LoVo (cell line): Measurements from ENCODE around the gene FBXO48.

ENCODE experiments used
- DNase-seq: peaks from one replicate; pipeline ENCODE4 v3.0.0-alpha.2; 2016; ENCODE audit warnings: low spot score

FBXO48 gene

DNA sequence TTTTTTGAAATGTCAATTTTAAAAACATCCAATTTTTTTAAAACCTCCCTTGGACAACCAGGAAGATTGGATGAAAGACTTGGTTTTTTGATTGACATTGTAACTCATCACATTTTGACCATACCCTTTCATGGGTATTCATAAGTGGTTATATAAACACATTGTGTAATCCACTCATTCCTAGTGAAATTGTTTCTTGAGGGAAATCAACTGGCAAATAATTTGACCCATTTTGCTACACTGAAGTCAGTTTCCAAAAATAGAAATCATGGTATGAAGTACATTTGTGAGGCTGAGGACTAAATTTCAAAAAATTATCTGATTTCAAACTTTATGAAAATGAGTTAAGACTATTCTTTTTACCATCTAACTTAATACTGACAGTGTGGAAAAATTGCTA lies 31.5 kb downstream of the FBXO48 start:
- DNase-seq = no peak

DNA sequence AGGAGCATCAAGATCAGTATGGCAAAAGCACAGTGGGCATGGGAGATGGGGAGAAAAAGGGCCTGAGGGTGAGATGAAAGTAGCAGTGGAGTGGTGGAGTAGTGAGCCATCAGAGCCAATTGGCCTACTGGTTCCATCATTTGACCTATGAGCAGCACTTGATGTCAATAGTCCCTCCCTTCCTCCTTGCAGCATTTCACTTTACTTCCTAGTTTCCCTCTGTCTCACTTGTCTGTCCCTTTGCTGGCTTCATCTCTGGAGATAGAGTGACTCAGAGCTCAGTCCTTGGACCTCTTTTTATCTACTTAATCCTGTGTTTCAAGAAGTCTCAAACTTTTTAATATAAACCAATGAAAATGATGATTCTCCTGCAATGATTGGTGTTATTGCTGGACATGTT lies 32.1 kb downstream of the FBXO48 start:
- no peak for DNase-seq

DNA sequence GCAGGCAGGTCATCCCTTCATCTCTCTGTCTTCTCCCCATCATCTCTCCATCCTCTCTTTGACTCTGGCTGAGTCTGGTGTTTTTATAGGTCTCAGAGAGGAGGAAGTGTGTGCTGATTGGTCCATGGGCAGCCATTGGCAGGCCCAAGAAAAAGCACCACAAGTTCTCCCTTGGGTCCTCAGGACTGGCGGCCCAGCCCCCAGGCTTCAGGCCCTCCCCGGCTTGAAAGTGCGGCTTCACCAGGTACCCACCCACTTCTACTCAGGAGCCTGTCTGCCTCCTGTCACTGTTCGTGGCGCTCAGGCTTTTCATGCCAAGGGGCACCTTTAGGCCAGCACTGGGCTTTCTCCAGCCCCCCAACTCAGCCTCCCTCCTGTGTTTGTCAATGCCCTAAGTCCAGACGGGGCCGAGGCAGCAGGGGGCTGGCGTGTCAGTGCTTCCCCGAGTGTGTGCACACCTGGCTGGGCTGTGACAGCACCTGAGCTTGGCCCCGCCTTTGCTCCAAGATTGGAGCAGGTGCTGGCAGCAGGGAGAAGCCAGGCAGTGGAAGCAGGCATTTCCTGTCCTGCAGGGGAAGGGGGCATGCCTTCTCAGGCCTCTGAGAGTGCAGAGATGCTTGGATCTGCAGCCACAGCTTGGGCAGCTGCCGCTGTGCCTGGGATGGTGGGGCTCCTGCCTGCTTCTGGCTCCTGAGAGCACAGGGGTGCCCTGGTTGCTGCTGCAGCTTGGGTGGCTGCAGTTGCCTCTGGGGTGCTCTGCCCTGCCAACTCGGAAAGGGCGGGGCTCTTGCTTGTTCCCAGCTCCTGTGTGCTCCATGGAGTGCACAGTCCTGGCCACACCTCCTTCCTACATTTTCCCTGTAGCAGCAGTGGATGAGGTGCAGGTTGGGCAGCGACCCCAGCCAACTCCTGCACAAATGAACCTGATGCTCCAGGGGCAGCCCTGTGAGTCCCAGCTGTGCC lies 34.1 kb downstream of the FBXO48 start:
- no peak for DNase-seq

DNA sequence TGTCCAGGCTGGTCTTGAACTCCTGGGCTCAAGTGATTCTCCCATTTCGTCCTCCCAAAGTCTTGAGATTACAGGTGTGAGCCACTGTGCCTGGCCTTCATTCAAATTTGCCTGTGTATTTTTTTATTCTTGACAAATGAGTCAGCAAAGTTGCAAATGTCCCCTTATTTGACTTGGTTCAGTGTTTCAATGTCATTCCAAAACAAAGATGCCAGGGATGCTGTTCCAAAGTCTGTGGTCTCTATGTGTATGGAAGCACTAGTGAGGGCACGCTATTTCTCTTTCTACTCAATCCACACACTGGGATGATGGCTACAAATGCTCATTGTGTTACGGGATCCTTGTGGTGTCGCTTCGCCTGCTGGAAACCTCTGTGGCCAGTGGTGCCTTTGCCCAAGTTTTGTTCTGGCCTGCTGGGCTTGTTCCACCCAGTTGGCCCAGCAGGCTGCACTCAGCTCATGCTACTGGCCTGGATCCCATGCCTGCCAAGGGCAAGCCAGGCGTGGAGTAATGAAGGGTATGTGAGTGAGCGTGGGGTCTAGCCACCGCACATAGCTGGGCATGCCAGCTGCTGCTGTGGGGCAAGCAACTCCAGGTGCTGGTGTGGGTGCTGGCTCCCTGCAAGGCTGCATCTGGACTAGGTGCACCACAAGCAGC lies 35.6 kb downstream of the FBXO48 start:
- DNase-seq = no peak

DNA sequence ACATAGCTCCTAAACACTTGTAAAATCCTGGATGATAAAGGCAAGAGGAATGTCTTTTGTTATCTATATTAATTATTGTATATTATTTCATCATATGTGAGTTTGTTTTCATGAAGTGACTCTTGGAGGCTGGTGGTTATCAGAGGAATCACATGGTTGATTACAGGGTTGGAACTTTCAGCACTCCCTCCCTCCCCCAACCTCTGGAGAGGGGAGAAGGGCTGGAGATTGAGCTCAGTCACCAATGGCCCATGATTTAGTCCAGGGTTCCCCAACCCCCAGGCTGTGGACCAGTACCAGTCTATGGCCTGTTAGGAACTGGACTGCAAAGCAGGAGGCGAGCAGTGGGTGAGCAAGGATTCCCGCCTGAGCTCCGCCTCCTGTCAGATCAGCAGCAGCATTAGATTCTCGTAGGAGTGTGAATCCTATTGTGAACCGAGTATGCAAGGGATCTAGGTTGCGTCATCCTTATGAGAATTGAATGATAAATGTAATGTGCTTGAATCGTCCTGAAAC lies 37.7 kb downstream of the FBXO48 start:
- DNase-seq = no peak

DNA sequence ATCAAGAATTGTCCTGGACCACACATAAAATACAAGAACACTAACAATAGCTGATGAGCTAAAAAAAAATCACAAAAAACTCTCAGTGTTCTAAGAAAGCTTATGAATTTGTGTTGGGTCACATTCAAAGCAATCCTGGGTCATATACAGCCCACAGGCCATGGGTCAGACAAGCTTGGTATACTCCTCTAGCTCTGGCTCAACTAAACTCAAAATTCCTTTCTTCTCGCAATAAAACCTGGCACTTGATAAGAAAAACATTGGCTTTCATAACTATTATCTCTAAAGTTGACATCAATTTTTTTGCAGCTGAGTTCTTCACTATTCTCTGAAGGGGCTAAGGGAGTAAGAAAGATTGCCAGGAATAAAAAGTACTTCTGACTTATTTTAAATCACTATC lies 38.3 kb downstream of the FBXO48 start:
- DNase-seq = no peak

DNA sequence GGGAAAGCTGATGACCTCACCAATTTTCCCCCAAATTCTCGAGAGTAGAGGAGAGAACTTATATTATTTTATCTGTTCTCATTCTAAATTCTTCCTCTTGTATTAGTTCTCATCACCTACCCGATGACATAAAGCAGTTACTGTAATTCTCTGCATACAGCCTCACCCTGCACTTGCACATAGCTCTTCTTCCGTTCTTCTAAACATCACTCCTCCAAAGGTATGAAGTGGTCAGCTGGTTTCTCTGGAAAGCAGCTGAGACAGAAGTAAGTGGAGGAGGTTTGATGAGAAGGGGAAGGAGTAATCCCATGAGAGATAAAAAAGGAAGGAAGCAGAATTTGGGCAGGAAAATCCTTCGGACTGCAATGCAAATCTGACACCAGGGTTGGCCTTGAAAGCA lies 39.0 kb downstream of the FBXO48 start:
- DNase-seq = no peak

DNA sequence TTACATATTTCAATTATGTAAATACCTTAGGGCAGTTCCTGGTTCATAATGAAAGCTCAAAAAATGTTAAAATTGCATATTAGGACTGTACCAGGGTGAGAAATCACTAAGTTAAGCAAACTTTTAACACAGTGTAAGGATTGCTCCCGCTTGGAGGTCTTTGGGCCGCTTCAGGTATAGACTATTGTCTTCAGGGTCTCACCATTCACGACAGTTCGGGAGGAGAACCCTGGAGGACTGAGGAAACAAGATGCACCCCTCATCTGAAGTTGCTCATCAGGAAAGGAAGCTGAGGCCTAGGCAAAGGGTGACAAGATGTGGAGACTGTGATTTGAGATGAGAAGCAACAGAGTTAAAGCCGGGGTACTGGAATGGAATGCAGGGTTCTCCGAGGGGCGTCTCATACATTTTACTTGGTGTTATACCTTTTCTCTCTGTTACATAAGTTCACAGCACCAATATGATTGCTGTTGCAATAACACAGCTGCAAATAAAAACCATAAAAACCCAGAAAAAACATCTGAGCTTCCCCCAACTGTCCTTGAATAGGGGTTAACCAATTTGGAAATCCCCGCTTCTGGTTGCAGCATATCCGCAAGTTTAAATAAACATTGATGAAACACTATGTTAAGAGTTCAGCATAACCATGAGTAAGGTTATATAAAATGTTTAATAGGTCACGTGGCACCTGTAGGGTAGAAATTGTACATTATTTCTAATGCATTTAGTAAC lies 40.1 kb downstream of the FBXO48 start:
- DNase-seq = no peak

DNA sequence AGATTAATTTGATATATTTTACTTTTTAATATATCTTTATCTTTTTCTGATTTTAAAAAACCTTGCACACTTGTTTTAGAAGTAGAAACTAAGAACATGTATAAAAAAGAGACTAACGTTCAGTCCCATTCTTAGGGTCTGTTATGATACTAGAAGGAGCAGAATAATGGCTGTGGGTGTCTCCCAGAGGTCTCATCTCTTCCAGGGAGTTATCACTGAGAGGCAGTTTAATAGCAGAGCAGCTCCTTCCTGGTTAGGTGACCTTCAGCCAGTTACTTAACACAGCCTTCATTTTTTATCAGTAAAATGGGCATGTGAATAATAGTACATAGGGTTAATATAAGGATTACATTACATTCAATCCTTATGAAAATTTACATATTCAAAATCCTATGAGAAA lies 40.6 kb downstream of the FBXO48 start:
- DNase-seq = no peak

DNA sequence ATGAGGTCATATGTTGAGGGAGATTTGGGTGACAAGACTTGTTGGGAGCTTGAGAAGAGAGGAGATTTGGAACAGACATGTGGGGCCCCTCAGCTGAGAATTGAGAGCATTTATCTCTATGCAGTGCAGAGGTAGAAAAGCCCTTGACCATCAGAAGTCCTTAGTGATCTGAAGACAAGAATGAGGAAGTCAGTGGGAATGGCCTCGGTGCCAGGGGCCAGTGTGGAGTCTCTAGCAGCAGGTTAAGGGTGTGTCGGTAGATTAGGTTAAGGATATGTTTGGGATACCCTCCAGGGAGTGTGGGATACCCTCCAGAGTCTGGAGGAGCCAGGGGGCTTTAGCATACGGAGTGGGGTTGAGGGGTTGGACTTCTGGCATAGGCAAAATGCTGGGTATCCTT lies 41.6 kb downstream of the FBXO48 start:
- DNase-seq = no peak

DNA sequence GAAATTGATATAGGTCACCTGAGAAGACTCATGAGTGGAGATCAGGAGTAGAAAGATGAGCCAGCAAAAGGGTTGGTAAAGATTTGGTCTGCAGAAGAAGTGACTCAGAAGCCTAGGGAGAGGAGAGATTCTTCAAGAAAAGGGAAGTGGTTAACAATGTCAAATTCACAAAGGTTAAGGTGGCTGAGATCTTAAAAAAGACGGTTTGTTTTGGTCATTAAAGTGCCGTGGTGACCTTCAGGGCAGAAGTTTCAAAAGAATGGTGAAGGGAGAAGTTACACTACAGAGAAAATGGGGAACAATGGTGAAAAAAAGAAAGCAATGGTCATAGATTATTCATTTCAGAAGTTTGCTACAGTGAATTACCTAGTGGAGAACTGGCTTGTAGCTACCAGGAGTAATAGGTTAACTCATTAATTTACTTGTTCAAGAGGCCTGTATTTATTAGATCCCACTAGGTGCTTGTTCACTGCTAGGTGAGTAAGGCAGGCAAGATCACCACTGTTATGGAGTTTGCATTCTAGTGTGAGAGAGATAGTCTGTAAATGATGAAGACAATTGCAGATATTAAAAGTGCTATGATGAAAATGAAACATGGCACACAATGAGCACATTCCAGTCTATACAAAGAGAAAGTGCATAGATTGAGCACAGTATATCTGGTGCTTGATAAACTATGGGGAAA lies 43.0 kb downstream of the FBXO48 start:
- no peak for DNase-seq

DNA sequence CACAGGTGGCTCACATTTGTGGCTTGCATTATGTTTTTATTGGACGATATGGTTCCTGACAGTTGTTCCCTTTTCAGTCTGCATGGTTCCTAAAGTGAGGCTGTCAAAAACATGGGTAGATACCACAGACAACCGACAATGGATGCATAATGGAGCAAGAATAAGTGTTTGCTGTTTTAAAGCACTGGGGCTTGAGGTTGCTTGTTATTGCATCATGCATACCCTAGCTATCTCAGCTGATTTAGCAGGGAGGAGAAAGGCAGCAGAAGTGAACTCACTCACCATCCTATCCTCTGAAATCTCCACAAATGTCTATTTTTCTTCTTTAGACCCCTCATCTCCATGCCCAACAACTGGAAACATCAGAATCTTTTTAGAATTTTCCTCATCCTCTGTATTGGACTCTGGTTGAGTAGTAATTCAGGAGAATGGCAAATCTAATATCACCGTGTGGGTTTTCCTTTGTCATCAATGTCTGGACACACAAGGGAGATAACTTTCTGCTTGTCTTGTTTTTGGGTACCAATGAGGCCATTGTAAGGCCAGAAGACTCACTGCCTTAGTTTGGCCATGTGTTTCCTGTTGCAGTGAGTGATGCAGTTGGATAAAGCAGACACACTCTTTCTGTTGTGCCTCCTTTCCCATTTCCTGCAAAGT lies 46.7 kb downstream of the FBXO48 start:
- no peak for DNase-seq

DNA sequence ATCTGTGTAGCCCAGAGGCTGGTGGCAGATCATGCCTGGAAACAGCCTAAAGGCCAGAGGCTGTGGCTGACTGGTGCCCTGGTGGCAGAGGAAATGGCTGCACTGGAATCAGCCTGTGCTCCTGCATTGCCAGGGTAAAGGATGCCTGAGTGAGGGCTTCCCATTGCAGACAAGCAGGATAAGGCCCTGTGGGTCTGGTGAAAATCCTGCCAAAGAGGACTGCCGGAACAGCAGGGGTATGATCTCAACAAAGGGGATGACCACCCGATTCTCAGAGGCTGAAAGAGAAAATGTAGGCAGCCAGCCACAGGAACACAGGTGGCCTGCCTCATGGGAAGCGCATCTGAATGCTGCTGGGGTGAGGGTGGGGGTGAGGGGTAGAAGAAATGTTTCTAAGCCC lies 48.2 kb downstream of the FBXO48 start:
- DNase-seq = no peak

DNA sequence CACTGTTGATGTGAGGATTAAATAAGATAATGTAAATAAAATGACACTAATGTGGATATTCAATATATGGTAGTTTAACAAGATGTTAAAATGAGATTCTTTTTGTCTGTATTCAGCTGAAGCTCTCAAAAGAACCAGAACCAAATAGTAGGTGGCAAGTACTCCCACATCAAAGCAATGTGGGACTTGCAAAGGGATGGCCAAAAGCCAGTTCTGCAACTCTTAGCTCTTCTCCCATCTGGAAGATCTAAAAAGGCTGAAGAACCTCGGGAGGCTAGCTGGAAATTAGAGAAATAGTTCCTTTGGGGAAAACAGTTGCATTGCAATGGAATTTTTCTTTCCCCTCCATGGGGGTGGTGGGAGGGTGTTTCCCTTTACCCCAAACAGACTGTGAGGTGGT lies 48.7 kb downstream of the FBXO48 start:
- no peak for DNase-seq

DNA sequence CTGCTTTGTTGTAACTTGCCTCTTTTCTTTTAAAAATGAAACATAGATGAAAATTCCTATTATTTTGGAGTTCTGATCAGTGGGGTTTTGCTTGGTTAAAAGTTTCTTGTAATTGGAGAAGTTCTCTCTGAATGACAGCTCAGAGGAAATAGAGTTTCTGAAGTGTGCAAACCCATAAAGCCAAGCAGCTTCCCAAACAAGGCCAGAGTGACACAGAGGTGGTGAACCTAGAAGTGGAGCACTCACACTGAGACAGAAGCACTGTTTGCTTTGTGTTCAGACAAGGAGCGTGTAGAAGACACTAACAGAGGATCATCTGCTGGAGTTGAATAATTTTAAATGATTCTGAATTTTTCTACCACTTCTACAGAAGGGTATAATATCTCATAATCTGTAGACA lies 49.2 kb downstream of the FBXO48 start:
- DNase-seq = no peak

DNA sequence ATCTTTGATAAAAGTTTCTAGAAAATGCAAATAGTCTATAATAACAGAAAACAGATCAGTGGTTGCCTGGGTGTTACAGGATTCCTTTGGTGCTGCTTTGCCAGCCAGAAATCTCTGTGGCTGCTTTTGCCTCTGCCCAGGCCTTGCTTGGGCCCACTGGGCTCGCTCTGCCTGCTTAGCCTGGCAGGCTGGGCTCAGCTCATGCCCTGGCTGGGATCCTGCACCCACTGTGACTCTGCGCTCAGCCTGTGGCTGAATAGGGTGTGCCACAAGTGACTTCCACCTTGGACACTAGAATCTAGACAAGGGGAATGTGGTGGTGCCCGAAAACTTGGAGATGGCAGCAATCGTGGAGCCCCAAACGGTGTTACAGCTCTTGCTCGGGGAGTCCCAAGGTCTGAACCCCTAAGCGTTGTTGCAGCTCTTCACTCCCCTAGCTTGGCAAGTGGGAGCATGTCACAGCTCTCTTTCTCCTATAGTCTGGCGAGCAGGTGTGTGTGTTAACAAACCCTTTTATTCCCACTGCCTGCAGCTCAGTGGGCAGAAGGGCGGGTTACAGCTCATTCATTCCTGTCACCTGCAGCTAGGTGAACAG lies 50.9 kb downstream of the FBXO48 start:
- DNase-seq = no peak

DNA sequence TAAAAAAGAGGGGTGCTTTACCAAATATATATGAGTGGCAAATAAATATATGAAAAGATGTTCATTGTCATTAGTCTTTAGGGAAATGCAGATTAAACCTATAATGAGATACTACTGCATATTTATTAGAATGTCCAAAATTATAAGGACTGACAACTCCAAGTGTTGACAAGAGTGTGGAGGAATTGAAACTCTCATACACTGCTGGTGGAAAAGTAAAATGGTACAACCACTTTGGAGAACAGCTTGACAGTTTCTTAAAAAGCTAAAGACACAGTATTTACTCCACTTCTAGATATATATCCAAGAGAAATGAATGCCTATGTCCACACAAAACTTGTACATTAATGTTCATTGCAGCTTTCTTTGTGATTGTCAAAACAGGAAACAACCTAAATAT lies 51.6 kb downstream of the FBXO48 start:
- DNase-seq = no peak

DNA sequence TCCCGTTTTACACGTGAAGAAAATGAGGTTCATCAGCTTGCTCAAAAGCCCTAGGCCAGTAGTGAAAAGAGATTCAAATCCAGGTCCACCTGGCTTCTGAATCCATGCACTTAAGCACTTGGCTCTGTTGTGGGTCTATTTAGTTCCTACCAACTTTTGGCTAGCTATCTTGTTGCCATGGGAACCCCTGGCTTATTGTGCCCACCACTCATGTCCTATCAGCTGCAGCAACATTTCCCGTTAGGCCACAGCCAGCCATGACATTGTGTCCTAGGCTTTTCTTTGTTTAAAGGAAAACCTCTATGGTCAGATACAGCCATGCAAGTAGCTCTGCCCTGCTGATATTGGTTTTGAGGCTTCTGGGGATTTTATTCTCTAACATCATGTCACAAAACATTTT lies 52.2 kb downstream of the FBXO48 start:
- no peak for DNase-seq

DNA sequence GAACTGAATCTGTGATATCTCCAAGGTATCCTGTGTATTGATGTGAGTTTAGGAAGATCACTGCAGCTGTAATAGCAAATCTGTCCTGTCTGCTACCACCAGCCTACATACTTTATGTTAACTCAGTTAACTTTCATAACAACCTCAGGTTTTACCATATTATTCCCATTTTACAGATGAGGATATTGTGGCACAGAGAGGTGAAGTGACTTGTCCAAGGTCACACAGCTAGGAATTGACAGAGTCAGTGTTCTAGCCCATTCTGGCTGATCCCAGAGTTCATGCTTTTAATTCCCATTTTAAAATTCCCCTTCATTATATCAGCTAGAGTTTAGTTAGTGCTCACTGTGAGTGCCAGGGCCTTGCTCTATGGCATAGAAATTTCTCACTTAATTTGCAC lies 52.6 kb downstream of the FBXO48 start:
- no peak for DNase-seq

DNA sequence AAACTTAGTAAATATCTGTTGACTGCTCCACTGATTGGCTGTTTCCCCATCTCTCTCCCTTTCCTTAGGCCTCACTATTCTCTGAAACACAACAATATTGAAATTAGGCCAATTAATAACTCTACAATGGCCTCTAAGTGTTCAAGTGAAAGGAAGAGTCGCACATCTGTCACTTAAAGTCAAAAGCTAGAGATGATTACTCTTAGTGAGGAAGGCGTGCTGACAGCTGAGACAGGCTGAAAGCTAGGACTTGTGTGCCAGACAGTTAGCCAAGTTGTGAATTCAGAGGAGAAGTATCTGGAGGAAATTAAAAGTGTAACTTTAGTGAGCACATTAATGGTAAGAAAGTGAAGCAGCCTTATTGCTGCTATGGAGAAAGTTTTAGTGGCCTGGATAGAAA lies 53.6 kb downstream of the FBXO48 start:
- DNase-seq = no peak

DNA sequence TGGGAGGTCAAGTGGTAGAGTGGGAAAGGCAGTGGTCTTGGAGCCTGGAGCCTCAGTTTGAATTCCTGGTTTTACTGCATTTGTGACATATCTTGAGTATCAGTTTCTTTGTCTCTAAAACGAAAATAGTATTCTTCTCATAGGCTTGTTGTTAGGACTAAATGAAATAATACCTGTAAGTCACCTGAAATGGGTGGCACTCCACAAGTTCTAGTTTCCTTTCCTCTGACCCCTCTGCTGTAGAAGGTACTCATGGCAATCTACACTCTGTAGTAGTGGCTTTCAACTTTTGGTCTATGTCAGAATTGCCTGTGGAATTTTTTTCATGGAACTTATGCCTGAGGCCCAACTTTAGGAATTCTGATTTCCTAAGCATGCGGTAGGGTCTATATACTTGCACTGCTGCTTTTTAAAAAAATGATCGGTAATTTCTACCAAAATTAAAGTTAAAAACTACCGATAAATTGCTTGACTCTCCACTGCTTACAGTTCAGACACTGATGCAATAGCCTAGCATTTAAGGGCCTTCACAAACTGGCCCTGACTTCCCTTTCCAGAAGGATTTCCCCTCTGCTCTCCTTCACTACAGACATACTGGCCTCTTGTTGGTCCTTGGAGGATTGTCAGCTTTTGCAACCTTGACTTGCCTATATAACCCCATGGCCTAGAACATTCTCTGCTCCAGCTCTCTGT lies 54.8 kb downstream of the FBXO48 start:
- DNase-seq = no peak
